ENCODE results near the gene SGMS1. TPM values are rescaled to one million over a fixed set of nuclear protein-coding genes. Genes with fewer than 3 reads are reported as not detected.

SGMS1 gene
- total RNA-seq, 3 donors from 2014 or later (not counting 1 experiment from before 2014, with no cell fraction given) = 24.5 to 32.7 (median 30.4) TPM

GRCh38 chr10:50440489-50440888 lies 183.3 kb downstream of the SGMS1 start:
- intact Hi-C loops (cut with micrococcal nuclease) = no loop called here
- 68% methylated on average over 4 of the region's 4 CpGs for WGBS (ENCODE audit: insufficient coverage)

GRCh38 chr10:50439806-50440205 lies 183.9 kb downstream of the SGMS1 start:
- Mint-ChIP-seq H3K27me3 (ENCODE audit: low read depth in 2 of 2) (no peaks in the 10 kb centered on the region), H3K4me1 (peaks cover 35 to 37% of the 10 kb centered on the region in 2 donors), H3K9me3 (peaks cover 0 to 2% of the 10 kb centered on the region in 2 donors), H3K27ac (no peak overlapping the region), H3K4me3 (no peak overlapping the region), H3K36me3 (peaks cover 16% of the 10 kb centered on the region)
- 92% methylated on average over 2 of the region's 2 CpGs for WGBS (ENCODE audit: insufficient coverage)
- H3K9me3 ChIP-seq (ENCODE audit: control insufficient read depth, insufficient read depth, low read length) = no peaks in the 10 kb centered on the region
- no peaks in the 10 kb centered on the region for H3K4me1 ChIP-seq (ENCODE audit: control insufficient read depth, insufficient read depth, low read length)
- no peak overlapping the region for H3K27ac ChIP-seq (ENCODE audit: low read length)
- H3K4me3 ChIP-seq (ENCODE audit: low read length) = no peak overlapping the region
- intact Hi-C loops (cut with micrococcal nuclease) = no loop called here
- no peak for DNase-seq
- H3K36me3 ChIP-seq (ENCODE audit: control insufficient read depth, insufficient read depth, low read length) = no peaks in the 10 kb centered on the region
- TF ChIP-seq, protein P1, sequence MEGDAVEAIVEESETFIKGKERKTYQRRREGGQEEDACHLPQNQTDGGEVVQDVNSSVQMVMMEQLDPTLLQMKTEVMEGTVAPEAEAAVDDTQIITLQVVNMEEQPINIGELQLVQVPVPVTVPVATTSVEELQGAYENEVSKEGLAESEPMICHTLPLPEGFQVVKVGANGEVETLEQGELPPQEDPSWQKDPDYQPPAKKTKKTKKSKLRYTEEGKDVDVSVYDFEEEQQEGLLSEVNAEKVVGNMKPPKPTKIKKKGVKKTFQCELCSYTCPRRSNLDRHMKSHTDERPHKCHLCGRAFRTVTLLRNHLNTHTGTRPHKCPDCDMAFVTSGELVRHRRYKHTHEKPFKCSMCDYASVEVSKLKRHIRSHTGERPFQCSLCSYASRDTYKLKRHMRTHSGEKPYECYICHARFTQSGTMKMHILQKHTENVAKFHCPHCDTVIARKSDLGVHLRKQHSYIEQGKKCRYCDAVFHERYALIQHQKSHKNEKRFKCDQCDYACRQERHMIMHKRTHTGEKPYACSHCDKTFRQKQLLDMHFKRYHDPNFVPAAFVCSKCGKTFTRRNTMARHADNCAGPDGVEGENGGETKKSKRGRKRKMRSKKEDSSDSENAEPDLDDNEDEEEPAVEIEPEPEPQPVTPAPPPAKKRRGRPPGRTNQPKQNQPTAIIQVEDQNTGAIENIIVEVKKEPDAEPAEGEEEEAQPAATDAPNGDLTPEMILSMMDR (IDR thresholded peaks at IDR 0.05) = no peak
- no peak for ATAC-seq
- no peaks in the 10 kb centered on the region for H3K27me3 ChIP-seq (ENCODE audit: control insufficient read depth, insufficient read depth, low read length)

More at GRCh38 chr10:50440489-50440888, 183.3 kb downstream of the SGMS1 start:
- no peak for DNase-seq
- H3K27me3 Mint-ChIP-seq (ENCODE audit: low read depth in 2 of 2) = no peaks in the 10 kb centered on the region
- peaks cover 35 to 37% of the 10 kb centered on the region in 2 donors for H3K4me1 Mint-ChIP-seq
- Histone ChIP-seq H3K27me3 (ENCODE audit: control insufficient read depth, insufficient read depth, low read length) (no peaks in the 10 kb centered on the region), H3K27ac (ENCODE audit: low read length) (no peak overlapping the region), H3K4me3 (ENCODE audit: low read length) (no peak overlapping the region), H3K36me3 (ENCODE audit: control insufficient read depth, insufficient read depth, low read length) (no peaks in the 10 kb centered on the region), H3K9me3 (ENCODE audit: control insufficient read depth, insufficient read depth, low read length) (no peaks in the 10 kb centered on the region), H3K4me1 (ENCODE audit: control insufficient read depth, insufficient read depth, low read length) (no peaks in the 10 kb centered on the region)
- peaks cover 0 to 2% of the 10 kb centered on the region in 2 donors for H3K9me3 Mint-ChIP-seq
- H3K27ac Mint-ChIP-seq = no peak overlapping the region
- ATAC-seq = no peak
- H3K36me3 Mint-ChIP-seq = peaks cover 16% of the 10 kb centered on the region
- TF ChIP-seq, protein P1 (IDR thresholded peaks at IDR 0.05) = no peak
- H3K4me3 Mint-ChIP-seq = no peak overlapping the region

GRCh38 chr10:50439187-50439586 lies 184.6 kb downstream of the SGMS1 start:
- H3K4me1 Mint-ChIP-seq = peaks cover 35 to 37% of the 10 kb centered on the region in 2 donors
- DNase-seq = no peak
- no peak overlapping the region for H3K4me3 Mint-ChIP-seq
- H3K27ac Mint-ChIP-seq = no peak overlapping the region
- no peak for ATAC-seq
- Histone ChIP-seq H3K9me3 (ENCODE audit: control insufficient read depth, insufficient read depth, low read length) (no peaks in the 10 kb centered on the region), H3K27ac (ENCODE audit: low read length) (no peak overlapping the region), H3K27me3 (ENCODE audit: control insufficient read depth, insufficient read depth, low read length) (no peaks in the 10 kb centered on the region), H3K4me3 (ENCODE audit: low read length) (no peak overlapping the region), H3K4me1 (ENCODE audit: control insufficient read depth, insufficient read depth, low read length) (no peaks in the 10 kb centered on the region), H3K36me3 (ENCODE audit: control insufficient read depth, insufficient read depth, low read length) (no peaks in the 10 kb centered on the region)
- 88% methylated on average over 2 of the region's 2 CpGs for WGBS (ENCODE audit: insufficient coverage)
- H3K36me3 Mint-ChIP-seq = peaks cover 13% of the 10 kb centered on the region
- no peaks in the 10 kb centered on the region for H3K27me3 Mint-ChIP-seq (ENCODE audit: low read depth in 2 of 2)
- peaks cover 0 to 2% of the 10 kb centered on the region in 2 donors for H3K9me3 Mint-ChIP-seq
- intact Hi-C loops (cut with micrococcal nuclease) = no loop called here
- TF ChIP-seq, protein P1 (IDR thresholded peaks at IDR 0.05) = no peak
